ENCODE measurements around the gene PPHLN1. TPM values are rescaled to one million over a fixed set of nuclear protein-coding genes. Genes with fewer than 3 reads are reported as not detected.

PPHLN1 gene
- total RNA-seq, 4 donors from 2014 or later: 63.2 to 175 (median 68.1) TPM

- Histone ChIP-seq H3K9me3 (no peaks in the 10 kb centered on the region), H3K36me3 (no peaks in the 10 kb centered on the region), H3K27ac (no peak overlapping the region)
Measured at GRCh38 chr12:42474391-42474790, 148.4 kb downstream of the PPHLN1 start.

GRCh38 chr12:42475106-42475505 lies 149.1 kb downstream of the PPHLN1 start:
- Histone ChIP-seq H3K27me3 (no peaks in the 10 kb centered on the region), H3K4me1 (peaks cover 0 to 1% (median 0%) of the 10 kb centered on the region in 4 donors), H3K9me3 (no peaks in the 10 kb centered on the region), H3K36me3 (no peaks in the 10 kb centered on the region), H3K4me3 (no peak overlapping the region), H3K27ac (no peak overlapping the region)
- TF ChIP-seq POLR2A (IDR thresholded peaks at IDR 0.05) (no peak), CTCF (IDR thresholded peaks at IDR 0.05) (no peak)
- no peak for DNase-seq

More at GRCh38 chr12:42474391-42474790, 148.4 kb downstream of the PPHLN1 start:
- peaks cover 0 to 7% (median 0%) of the 10 kb centered on the region in 4 donors for H3K4me1 ChIP-seq
- H3K4me3 ChIP-seq: no peak overlapping the region
- TF ChIP-seq CTCF (IDR thresholded peaks at IDR 0.05) (no peak), POLR2A (IDR thresholded peaks at IDR 0.05) (no peak)
- no peaks in the 10 kb centered on the region for H3K27me3 ChIP-seq
- DNase-seq: no peak

- Histone ChIP-seq H3K4me3 (no peak overlapping the region), H3K4me1 (peaks cover 0 to 5% (median 2%) of the 10 kb centered on the region in 4 donors), H3K9me3 (no peaks in the 10 kb centered on the region), H3K27me3 (no peaks in the 10 kb centered on the region), H3K27ac (no peak overlapping the region), H3K36me3 (no peaks in the 10 kb centered on the region)
- no peak for TF ChIP-seq CTCF (IDR thresholded peaks at IDR 0.05)
- no peak for TF ChIP-seq POLR2A (IDR thresholded peaks at IDR 0.05)
- DNase-seq: no peak
Measured at GRCh38 chr12:42477941-42478340, 152.0 kb downstream of the PPHLN1 start.

- no peaks in the 10 kb centered on the region for H3K27me3 ChIP-seq
- H3K4me1 ChIP-seq: peaks cover 0 to 5% (median 2%) of the 10 kb centered on the region in 4 donors
- no peak overlapping the region for H3K4me3 ChIP-seq
- no peak for DNase-seq
- H3K9me3 ChIP-seq: no peaks in the 10 kb centered on the region
- no peak for TF ChIP-seq POLR2A (IDR thresholded peaks at IDR 0.05)
- no peak overlapping the region for H3K27ac ChIP-seq
- H3K36me3 ChIP-seq: no peaks in the 10 kb centered on the region
Measured at GRCh38 chr12:42481368-42481767, 155.4 kb downstream of the PPHLN1 start.

- Histone ChIP-seq H3K9me3 (no peaks in the 10 kb centered on the region), H3K27ac (peak overlapping the region; percentile 77 to 91 (median 80)), H3K36me3 (no peaks in the 10 kb centered on the region), H3K4me1 (peaks cover 0 to 5% (median 2%) of the 10 kb centered on the region in 4 donors), H3K4me3 (peak overlapping the region; percentile 58 to 86 (median 82)), H3K27me3 (no peaks in the 10 kb centered on the region)
- no peak for TF ChIP-seq CTCF (IDR thresholded peaks at IDR 0.05)
- DNase-seq: peak in 1 of 3 donors; percentile 51
Measured at GRCh38 chr12:42482041-42482747, 156.2 kb downstream of the PPHLN1 start.

GRCh38 chr12:42482748-42483520 lies 157.0 kb downstream of the PPHLN1 start:
- peaks cover 0 to 5% (median 2%) of the 10 kb centered on the region in 4 donors for H3K4me1 ChIP-seq
- peak overlapping the region; percentile 77 to 91 (median 80) for H3K27ac ChIP-seq
- TF ChIP-seq CTCF (IDR thresholded peaks at IDR 0.05): peak; percentile 64 to 89 (median 75)
- no peak for TF ChIP-seq POLR2A (IDR thresholded peaks at IDR 0.05)
- peak; percentile 74 to 85 (median 74) for DNase-seq
- H3K4me3 ChIP-seq: peak overlapping the region; percentile 58 to 86 (median 82)
- no peaks in the 10 kb centered on the region for H3K9me3 ChIP-seq
- H3K27me3 ChIP-seq: no peaks in the 10 kb centered on the region
- no peaks in the 10 kb centered on the region for H3K36me3 ChIP-seq

Measured in Peyer's patch (tissue), 4 donors.